Measurements from ENCODE around the gene KLF2.
"Not testable (repeated sequence)": the region's sequence is repeated elsewhere in the genome, so short reads cannot be mapped to it uniquely, and the experiment has no call there.

KLF2 gene

GRCh38 chr19:16324384-16325160 is at the start of gene KLF2:
TSS of gene KLF2 (plus strand) at chr19:16324826. CDS start at chr19:16324924, 98 bp downstream.
- DNase-seq: peak; percentile 68

GRCh38 chr19:16280306-16280705 is 44.3 kb upstream of the KLF2 start:
- no peak for DNase-seq

- no peak for DNase-seq
Observed at GRCh38 chr19:16281743-16282142, 42.9 kb upstream of the KLF2 start.

GRCh38 chr19:16283210-16284061 is 41.2 kb upstream of the KLF2 start:
- no peak for DNase-seq

- no peak for DNase-seq
Observed at GRCh38 chr19:16284505-16284904, 40.1 kb upstream of the KLF2 start.

GRCh38 chr19:16285079-16285478 is 39.5 kb upstream of the KLF2 start:
- DNase-seq: not testable (repeated sequence)

- DNase-seq: no peak
Observed at GRCh38 chr19:16285769-16286498, 38.7 kb upstream of the KLF2 start.

- DNase-seq: no peak
Observed at GRCh38 chr19:16288544-16288943, 36.1 kb upstream of the KLF2 start.

GRCh38 chr19:16289594-16289993 is 35.0 kb upstream of the KLF2 start:
- DNase-seq: no peak

- DNase-seq: no peak
Observed at GRCh38 chr19:16290692-16291091, 33.9 kb upstream of the KLF2 start.

- DNase-seq: no peak
Observed at GRCh38 chr19:16293118-16294091, 31.2 kb upstream of the KLF2 start.

GRCh38 chr19:16295057-16295456 is 29.6 kb upstream of the KLF2 start:
- DNase-seq: no peak

- DNase-seq: no peak
Observed at GRCh38 chr19:16296713-16297112, 27.9 kb upstream of the KLF2 start.

GRCh38 chr19:16297575-16298178 is 26.9 kb upstream of the KLF2 start:
- no peak for DNase-seq

- no peak for DNase-seq
Observed at GRCh38 chr19:16298334-16298733, 26.3 kb upstream of the KLF2 start.

GRCh38 chr19:16301999-16302694 is 22.5 kb upstream of the KLF2 start:
- DNase-seq: no peak

GRCh38 chr19:16303755-16304154 is 20.9 kb upstream of the KLF2 start:
- no peak for DNase-seq

- DNase-seq: not testable (repeated sequence)
Observed at GRCh38 chr19:16304511-16304910, 20.1 kb upstream of the KLF2 start.

GRCh38 chr19:16305060-16305459 is 19.6 kb upstream of the KLF2 start:
- DNase-seq: not testable (repeated sequence)

GRCh38 chr19:16306728-16307402 is 17.8 kb upstream of the KLF2 start:
- no peak for DNase-seq

Data from NCI-H774 (cell line).